Loucy (cell line): ENCODE data around the gene GFRA1.

Source experiments
- EZH2phosphoT487 ChIP-seq: fragments of 200-600 bp; IDR thresholded peaks from 2 replicates; pipeline ENCODE4 v1.6.1; 2018; ENCODE audit warnings: antibody characterized with exemption, mild to moderate bottlenecking, moderate library complexity, borderline replicate concordance
- TF ChIP-seq, protein P1 (sequence below): fragments of 200-600 bp; sonication (generic); conservative IDR thresholded peaks from 2 replicates; pipeline ENCODE4 v1.5.1; 2014; ENCODE audit warnings: mild to moderate bottlenecking, antibody characterized with exemption, low read length

DNA sequence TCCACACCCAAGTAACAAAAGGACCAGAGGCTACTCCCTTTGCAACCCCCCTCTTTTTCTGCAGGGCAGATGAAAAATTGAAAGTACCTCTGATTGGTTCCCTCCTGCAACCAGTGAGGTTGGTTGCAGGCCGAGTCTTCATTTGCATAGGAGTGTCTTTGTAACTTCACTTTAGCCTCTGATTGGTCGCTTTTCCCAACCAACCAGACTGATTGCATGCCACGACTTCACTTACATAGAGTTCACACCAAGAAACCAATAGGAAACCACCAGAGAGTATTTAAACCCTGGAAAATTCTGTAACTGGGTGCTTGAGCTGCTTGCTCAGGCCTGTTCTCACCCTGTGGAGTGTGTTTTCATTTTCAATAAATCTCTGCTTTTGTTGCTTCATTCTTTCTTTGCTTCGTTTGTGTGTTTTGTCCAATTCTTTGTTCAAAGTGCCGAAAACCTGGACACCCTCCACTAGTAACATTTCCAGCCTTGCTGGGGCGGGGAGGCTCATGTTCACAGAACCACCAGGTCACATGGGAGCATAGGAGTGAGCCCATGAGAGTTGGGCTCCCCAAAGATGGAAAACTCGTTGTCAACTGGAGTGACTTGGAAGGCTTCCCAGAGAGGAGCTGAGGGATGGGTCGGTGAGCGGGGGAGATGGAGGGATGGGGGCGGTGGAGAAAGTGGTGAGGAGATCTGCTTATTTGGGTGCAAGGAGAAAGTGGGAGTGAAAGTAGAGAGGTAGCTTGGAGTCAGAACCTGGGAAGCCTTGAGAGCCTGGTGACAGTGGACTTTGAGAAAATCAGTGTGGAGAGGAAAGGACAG is 223.6 kb downstream of the GFRA1 start:
- TF ChIP-seq, protein P1, sequence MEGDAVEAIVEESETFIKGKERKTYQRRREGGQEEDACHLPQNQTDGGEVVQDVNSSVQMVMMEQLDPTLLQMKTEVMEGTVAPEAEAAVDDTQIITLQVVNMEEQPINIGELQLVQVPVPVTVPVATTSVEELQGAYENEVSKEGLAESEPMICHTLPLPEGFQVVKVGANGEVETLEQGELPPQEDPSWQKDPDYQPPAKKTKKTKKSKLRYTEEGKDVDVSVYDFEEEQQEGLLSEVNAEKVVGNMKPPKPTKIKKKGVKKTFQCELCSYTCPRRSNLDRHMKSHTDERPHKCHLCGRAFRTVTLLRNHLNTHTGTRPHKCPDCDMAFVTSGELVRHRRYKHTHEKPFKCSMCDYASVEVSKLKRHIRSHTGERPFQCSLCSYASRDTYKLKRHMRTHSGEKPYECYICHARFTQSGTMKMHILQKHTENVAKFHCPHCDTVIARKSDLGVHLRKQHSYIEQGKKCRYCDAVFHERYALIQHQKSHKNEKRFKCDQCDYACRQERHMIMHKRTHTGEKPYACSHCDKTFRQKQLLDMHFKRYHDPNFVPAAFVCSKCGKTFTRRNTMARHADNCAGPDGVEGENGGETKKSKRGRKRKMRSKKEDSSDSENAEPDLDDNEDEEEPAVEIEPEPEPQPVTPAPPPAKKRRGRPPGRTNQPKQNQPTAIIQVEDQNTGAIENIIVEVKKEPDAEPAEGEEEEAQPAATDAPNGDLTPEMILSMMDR = no peak
- no peak for TF ChIP-seq EZH2phosphoT487
